ENCODE results near the gene GRAPL.
A peak's percentile ranks its signal among the peaks of the same experiment; 100 is the strongest.
"Not testable (repeated sequence)": the region's sequence is repeated elsewhere in the genome, so short reads cannot be mapped to it uniquely, and the experiment has no call there.

Gene GRAPL

GRCh38 chr17:19189781-19190405 lies 62.5 kb downstream of the GRAPL start:
- DNase-seq = not testable (repeated sequence)

GRCh38 chr17:19196382-19197204 lies 69.2 kb downstream of the GRAPL start:
- DNase-seq = peak; percentile 3

- not testable (repeated sequence) for DNase-seq
Observed at GRCh38 chr17:19202448-19202847, 75.1 kb downstream of the GRAPL start.

GRCh38 chr17:19203429-19203828 lies 76.0 kb downstream of the GRAPL start:
- not testable (repeated sequence) for DNase-seq

Data from activated CD4-positive, alpha-beta T cell treated with anti-CD3 and anti-CD28 coated beads for 48 hours (primary cell).